BE2C (cell line): ENCODE measurements around the gene GOPC. TPM values are rescaled to one million over a fixed set of nuclear protein-coding genes. Genes with fewer than 3 reads are reported as not detected.
"Not testable (repeated sequence)": the region's sequence is repeated elsewhere in the genome, so short reads cannot be mapped to it uniquely, and the experiment has no call there.

Experiments used
- DNase-seq: peaks from one replicate; pipeline ENCODE4 v3.0.0-alpha.2; 2020
- H3K27me3 ChIP-seq: fragments of 250-450 bp; sonication (Bioruptor Pico); 2 replicates; pipeline ENCODE4 v1.5.1; 2020; ENCODE audit warnings: mild to moderate bottlenecking
- H3K36me3 ChIP-seq: fragments of 250-450 bp; sonication (Bioruptor Pico); 2 replicates; pipeline ENCODE4 v1.5.1; 2020; ENCODE audit warnings: mild to moderate bottlenecking
- H3K4me1 ChIP-seq: fragments of 250-450 bp; sonication (Bioruptor Pico); 2 replicates; pipeline ENCODE4 v1.5.1; 2020
- H3K4me3 ChIP-seq: 2 replicates; pipeline ENCODE4 v1.5.1; 2011; ENCODE audit warnings: low read depth, low read length
- H3K9me3 ChIP-seq: fragments of 250-450 bp; sonication (Bioruptor Pico); 2 replicates; pipeline ENCODE4 v1.5.1; 2020
- polyA plus RNA-seq: library from polyadenylated mRNA; unstranded; fragments of >200 nt; gene quantifications from one replicate; pipeline ENCODE4 v1.2.1, GENCODE V29; 2012; ENCODE audit warnings: low read depth, missing spikeins; ENCODE audit not compliant: insufficient read length, insufficient read depth
- TF ChIP-seq, protein P1 (sequence below): IDR thresholded peaks from 2 replicates; pipeline ENCODE4 v1.5.1; 2012; ENCODE audit warnings: mild to moderate bottlenecking, low read depth, low read length

The GOPC gene
- 19.9 TPM for polyA plus RNA-seq

DNA sequence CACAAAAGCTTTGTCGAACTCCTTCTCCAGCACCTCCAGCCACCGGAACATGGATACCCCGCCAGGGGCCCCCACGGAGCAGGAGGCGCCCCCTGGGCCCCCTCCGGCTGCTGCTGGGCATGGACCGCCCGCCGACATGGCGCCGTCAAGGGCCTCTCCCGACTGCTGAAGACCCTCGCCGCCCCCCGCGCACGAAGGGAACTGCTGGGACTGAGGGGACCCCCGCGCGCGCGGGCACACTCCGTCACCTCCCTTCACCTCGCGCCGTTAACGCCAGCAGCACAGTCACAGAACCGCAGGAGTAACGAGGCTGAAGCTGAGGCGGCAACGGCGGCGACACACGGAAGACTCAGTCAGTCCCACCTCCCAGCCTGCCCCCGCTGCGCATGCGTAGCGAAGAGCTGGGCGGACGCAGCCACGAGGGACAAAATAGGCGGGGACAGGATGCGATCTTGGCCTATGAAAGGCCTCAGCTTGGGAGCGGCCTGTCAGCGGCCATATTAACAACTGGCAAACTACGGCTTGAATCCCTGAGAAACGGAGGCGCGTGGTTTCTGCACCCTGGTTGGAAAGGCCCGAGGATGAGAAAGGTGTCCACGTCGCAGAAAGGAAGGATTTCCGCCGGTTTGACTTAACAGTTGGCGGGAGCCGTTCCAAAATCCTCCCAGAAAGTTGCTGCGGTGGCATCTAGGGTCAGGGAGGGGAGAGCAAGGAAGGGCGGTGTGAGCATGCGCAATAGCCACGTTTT, at the start of gene GOPC:
GOPC (minus strand) TSS at position 361 of the 748 bp plus-strand sequence; CDS start at position 138, 223 bp downstream.
- TF ChIP-seq, protein P1, sequence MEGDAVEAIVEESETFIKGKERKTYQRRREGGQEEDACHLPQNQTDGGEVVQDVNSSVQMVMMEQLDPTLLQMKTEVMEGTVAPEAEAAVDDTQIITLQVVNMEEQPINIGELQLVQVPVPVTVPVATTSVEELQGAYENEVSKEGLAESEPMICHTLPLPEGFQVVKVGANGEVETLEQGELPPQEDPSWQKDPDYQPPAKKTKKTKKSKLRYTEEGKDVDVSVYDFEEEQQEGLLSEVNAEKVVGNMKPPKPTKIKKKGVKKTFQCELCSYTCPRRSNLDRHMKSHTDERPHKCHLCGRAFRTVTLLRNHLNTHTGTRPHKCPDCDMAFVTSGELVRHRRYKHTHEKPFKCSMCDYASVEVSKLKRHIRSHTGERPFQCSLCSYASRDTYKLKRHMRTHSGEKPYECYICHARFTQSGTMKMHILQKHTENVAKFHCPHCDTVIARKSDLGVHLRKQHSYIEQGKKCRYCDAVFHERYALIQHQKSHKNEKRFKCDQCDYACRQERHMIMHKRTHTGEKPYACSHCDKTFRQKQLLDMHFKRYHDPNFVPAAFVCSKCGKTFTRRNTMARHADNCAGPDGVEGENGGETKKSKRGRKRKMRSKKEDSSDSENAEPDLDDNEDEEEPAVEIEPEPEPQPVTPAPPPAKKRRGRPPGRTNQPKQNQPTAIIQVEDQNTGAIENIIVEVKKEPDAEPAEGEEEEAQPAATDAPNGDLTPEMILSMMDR, result peak; percentile 33
- Histone ChIP-seq H3K4me3 (peak within 1 kb of the TSS; percentile 83), H3K36me3 (peaks cover 1% of the 10 kb centered on the region), H3K27me3 (no peaks in the 10 kb centered on the region), H3K9me3 (no peaks in the 10 kb centered on the region), H3K4me1 (no peaks in the 10 kb centered on the region)
- DNase-seq, result peak; percentile 96

DNA sequence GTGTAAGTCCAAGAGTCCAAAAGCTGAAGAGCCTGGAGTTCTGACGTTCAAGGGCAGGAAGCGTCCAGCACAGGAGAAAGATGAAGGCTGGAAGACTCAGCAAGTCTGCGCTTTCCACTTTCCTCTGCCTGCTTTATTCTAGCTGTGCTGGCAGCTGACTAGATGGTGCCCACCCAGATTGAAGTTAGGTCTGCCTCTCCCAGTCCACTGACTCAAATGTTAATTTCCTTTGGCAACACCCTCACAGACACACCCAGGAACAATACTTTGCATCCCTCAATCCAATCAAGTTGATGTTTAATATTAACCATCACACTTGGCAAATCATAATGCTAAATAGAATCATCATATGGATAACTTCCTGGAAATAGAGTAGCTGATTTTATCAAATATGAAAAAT, 49.7 kb upstream of the GOPC start:
- H3K9me3 ChIP-seq, H3K4me1 ChIP-seq, DNase-seq, H3K27me3 ChIP-seq, H3K4me3 ChIP-seq, H3K36me3 ChIP-seq: not testable (repeated sequence)

DNA sequence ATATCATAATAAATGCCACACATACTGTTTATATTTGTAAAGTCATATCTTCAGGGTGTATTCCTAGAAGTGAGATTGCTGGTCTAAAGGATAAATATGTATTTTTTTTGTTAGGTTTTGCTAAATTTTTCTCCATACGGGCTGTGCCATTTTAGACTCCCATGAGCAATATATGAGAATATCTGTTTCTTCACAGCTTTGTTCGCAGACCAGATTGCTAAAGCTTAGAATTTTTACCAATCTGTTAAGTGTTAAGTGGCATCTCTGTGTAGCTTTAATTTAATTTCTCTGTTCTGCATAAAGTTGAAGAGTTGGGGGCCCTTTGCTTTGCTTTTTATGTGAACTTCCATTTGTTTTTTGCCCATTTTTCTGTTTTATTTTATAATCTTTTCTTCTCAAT, 40.7 kb upstream of the GOPC start:
- peaks cover 4% of the 10 kb centered on the region for H3K36me3 ChIP-seq
- TF ChIP-seq, protein P1, result no peak
- H3K4me3 ChIP-seq, result no peak overlapping the region
- DNase-seq, result no peak
- H3K4me1 ChIP-seq, result no peaks in the 10 kb centered on the region
- no peaks in the 10 kb centered on the region for H3K27me3 ChIP-seq
- H3K9me3 ChIP-seq, result no peaks in the 10 kb centered on the region

DNA sequence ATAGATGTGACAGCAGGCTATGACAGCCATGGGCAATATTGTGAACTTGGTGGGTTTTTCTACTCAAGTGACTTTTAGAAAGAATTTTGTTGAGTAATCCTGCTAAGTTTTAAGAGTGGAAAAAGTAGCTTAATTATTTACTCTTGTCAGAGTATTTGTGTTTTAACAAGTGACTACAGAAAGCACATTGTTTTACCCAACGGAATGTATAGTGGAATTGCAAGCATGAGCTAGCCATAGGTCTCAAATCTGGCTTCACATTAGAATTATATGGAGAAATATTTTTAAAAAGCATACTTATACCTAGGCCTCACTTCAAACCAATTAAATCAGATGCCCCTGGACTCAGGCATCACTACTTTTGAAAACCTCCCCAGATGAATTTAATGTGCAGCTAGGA, 35.5 kb upstream of the GOPC start:
- TF ChIP-seq, protein P1, result no peak

DNA sequence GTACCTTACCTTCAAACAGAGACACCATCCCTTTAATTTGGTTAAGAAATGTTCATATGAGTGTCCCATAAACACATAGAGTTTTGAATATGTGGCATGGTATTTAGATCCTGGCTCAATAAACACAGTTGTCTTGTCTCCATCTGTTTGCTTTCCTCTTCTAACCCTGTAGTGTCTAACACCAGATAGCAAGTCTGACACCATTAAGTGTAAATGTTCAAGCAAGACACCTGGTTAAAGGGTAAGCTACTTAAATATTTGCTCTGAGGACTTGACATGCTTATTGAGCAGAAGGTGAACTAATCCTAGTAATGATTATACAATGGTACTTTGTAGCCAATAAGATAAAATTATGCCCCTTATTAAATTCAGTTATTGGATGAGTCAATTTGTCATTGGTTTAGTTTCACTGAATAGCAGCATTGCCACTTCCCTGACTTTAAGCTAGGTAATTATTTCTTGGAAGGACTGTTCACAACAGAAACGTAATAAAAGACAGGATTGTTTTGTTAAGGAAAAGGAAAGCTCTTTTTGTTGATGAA, 26.9 kb upstream of the GOPC start:
- no peaks in the 10 kb centered on the region for H3K36me3 ChIP-seq
- no peak for DNase-seq
- no peaks in the 10 kb centered on the region for H3K9me3 ChIP-seq
- H3K27me3 ChIP-seq, result no peaks in the 10 kb centered on the region
- H3K4me3 ChIP-seq, result no peak overlapping the region
- TF ChIP-seq, protein P1, result no peak
- no peaks in the 10 kb centered on the region for H3K4me1 ChIP-seq

More for the DNA sequence above, 35.5 kb upstream of the GOPC start:
- no peak overlapping the region for H3K4me3 ChIP-seq
- no peaks in the 10 kb centered on the region for H3K36me3 ChIP-seq
- H3K9me3 ChIP-seq, result no peaks in the 10 kb centered on the region; the same call in 1 of the 2 replicates
- H3K4me1 ChIP-seq, result no peaks in the 10 kb centered on the region
- no peaks in the 10 kb centered on the region for H3K27me3 ChIP-seq
- no peak for DNase-seq

DNA sequence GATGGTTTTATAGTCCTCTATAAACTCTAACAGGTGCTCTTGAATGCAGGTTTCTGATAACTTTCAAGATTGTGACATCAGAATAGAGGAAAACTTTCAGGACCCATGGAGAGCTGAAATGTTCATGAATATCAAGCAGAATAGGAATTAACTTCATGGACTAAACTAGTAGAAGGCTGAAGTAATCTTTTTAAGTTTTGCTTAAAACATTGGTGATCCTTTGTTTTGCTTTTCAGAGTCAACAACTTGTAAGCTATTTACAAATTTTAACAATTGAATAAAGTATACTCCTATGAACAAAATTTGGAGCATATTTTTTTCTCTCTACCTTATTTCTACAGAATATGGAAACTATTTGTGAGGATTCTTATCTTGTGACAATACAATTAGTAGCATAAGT, 25.2 kb upstream of the GOPC start:
- Histone ChIP-seq H3K4me1 (no peaks in the 10 kb centered on the region), H3K36me3 (no peaks in the 10 kb centered on the region), H3K27me3 (no peaks in the 10 kb centered on the region), H3K4me3 (no peak overlapping the region), H3K9me3 (0 out of 2 replicates have a peak, but pooled peaks cover 2% of the 10 kb centered on the region)
- DNase-seq, result no peak
- TF ChIP-seq, protein P1, result no peak
